HCT116 (cell line): Measurements from ENCODE around the gene CARD8. TPM values are rescaled to one million over a fixed set of nuclear protein-coding genes. Genes with fewer than 3 reads are reported as not detected.

Experiments used
- ATAC-seq: fragments of 200-7000 bp; cut with Tn5 transposase; 2 replicates; pipeline ENCODE4 v1.9.1; 2020; ENCODE audit warnings: mild to moderate bottlenecking, moderate library complexity
- BruUV-seq: library from RNA; stranded (reverse); fragments of 400-500 nt; replicated peaks from 2 replicates; lab custom pipeline; 2021; lab: Mats Ljungman, UMichigan
- CTCF ChIA-PET: fragments of 300-600 bp; sonication (Branson Sonifier 250); formaldehyde crosslinking; loops from one replicate; lab custom pipeline; 2021; ENCODE audit warnings: antibody characterized with exemption; lab: Charles Lee
- POLR2A ChIA-PET: fragments of 300-600, 350-600 bp; sonication (Branson Sonifier 250); formaldehyde crosslinking; loops from one replicate; lab custom pipeline; 2021; ENCODE audit warnings: antibody characterized with exemption; lab: Charles Lee
- RAD21 ChIA-PET, 2 experiments: fragments of 300-600 bp; sonication (Branson Sonifier 250); formaldehyde crosslinking; loops; one replicate each; lab custom pipeline; 2023; ENCODE audit warnings: low total read pairs in 2 of 2; ENCODE audit not compliant: uncharacterized antibody in 2 of 2, unreplicated experiment in 2 of 2, low non-redundant PET in 1 of 2; lab: Charles Lee
- DNase-seq: peaks from one replicate; pipeline ENCODE4 v3.0.0-alpha.2; 2010; ENCODE audit warnings: low read depth, low spot score
- H2AFZ ChIP-seq: fragments of 200-600 bp; shearing (Covaris generic), sonication (generic); 2 replicates; pipeline ENCODE4 v1.6.1; 2017; ENCODE audit warnings: low read depth, mixed run types, mixed read lengths, antibody characterized with exemption, low read length; ENCODE audit not compliant: poor library complexity, severe bottlenecking
- H3K27ac ChIP-seq: 2 replicates; pipeline ENCODE4 v1.5.1; 2012; ENCODE audit warnings: low read depth, low read length
- H3K27me3 ChIP-seq: fragments of 200-600 bp; sonication (generic); 2 replicates; pipeline ENCODE4 v1.6.1; 2016; ENCODE audit warnings: mixed run types, low read length, mixed read lengths; ENCODE audit not compliant: insufficient read depth
- H3K36me3 ChIP-seq, 2 experiments: fragments of 200-500 bp in 1 of 2; fragments of 200-600 bp in 1 of 2; sonication (Bioruptor generic) in 1 of 2; sonication (generic) in 1 of 2; 2 replicates each; pipeline versions ENCODE4 v1.5.1 to v1.6.1; 2014 to 2016; ENCODE audit warnings: low read length in 2 of 2, inconsistent platforms in 1 of 2, mixed read lengths in 1 of 2, mixed run types in 1 of 2; ENCODE audit not compliant: insufficient read depth in 2 of 2, control insufficient read depth in 1 of 2
- H3K4me1 ChIP-seq, 2 experiments: fragments of 200-600 bp in 1 of 2; sonication (generic) in 1 of 2; 2 replicates each; pipeline versions ENCODE4 v1.5.1 to v1.6.1; 2012 to 2017; ENCODE audit warnings: low read length in 2 of 2, inconsistent platforms in 1 of 2, mild to moderate bottlenecking in 1 of 2, mixed read lengths in 1 of 2, mixed run types in 1 of 2, moderate library complexity in 1 of 2; ENCODE audit not compliant: insufficient read depth in 2 of 2, control insufficient read depth in 1 of 2
- H3K4me2 ChIP-seq: fragments of 200-600 bp; sonication (generic); 2 replicates; pipeline ENCODE4 v1.6.1; 2017; ENCODE audit warnings: mixed run types, low read length, mixed read lengths
- H3K4me3 ChIP-seq, 2 experiments: fragments of 200-600 bp in 1 of 2; sonication (generic) in 1 of 2; replicated peaks in 1 of 2; 2 replicates each; pipeline ENCODE4 v1.5.1; 2011 to 2016; ENCODE audit warnings: low read length in 2 of 2, control low read depth in 1 of 2, low read depth in 1 of 2, mild to moderate bottlenecking in 1 of 2, mixed read lengths in 1 of 2, mixed run types in 1 of 2
- H3K79me2 ChIP-seq: fragments of 200-600 bp; sonication (generic); 2 replicates; pipeline ENCODE4 v1.6.1; 2017; ENCODE audit warnings: mild to moderate bottlenecking, mixed run types, low read length, moderate library complexity, mixed read lengths; ENCODE audit not compliant: insufficient read depth
- H3K9ac ChIP-seq: fragments of 200-600 bp; sonication (generic); 2 replicates; pipeline ENCODE4 v1.6.1; 2016; ENCODE audit warnings: low read length, mixed read lengths
- H3K9me2 ChIP-seq: fragments of 200-600 bp; sonication (generic), shearing (Covaris generic); 2 replicates; pipeline ENCODE4 v1.6.1; 2017; ENCODE audit warnings: mixed run types, mild to moderate bottlenecking, moderate library complexity; ENCODE audit not compliant: insufficient read depth
- H3K9me3 ChIP-seq, 2 experiments: fragments of 200-500 bp in 1 of 2; fragments of 200-600 bp in 1 of 2; sonication (Bioruptor generic) in 1 of 2; sonication (generic) in 1 of 2; 2 replicates each; pipeline ENCODE4 v1.6.1; 2014 to 2017; ENCODE audit warnings: low read length in 2 of 2, mixed read lengths in 2 of 2, inconsistent platforms in 1 of 2, low read depth in 1 of 2, mild to moderate bottlenecking in 1 of 2, mixed run types in 1 of 2, moderate library complexity in 1 of 2; ENCODE audit not compliant: control insufficient read depth in 1 of 2, insufficient read depth in 1 of 2
- H4K20me1 ChIP-seq: fragments of 200-600 bp; sonication (generic), shearing (Covaris generic); 2 replicates; pipeline ENCODE4 v1.6.1; 2017; ENCODE audit warnings: mixed run types, mild to moderate bottlenecking, moderate library complexity; ENCODE audit not compliant: insufficient read depth
- CEBPB ChIP-seq: IDR thresholded peaks from 2 replicates; pipeline ENCODE4 v1.6.1; 2012; ENCODE audit warnings: low read depth
- EGR1 ChIP-seq: IDR thresholded peaks from 2 replicates; pipeline ENCODE4 v1.6.1; 2012; ENCODE audit warnings: low read depth
- ELF1 ChIP-seq: IDR thresholded peaks from 2 replicates; pipeline ENCODE4 v1.6.1; 2012; ENCODE audit warnings: low read depth, borderline replicate concordance
- EZH2 ChIP-seq: fragments of 200-600 bp; sonication (generic); IDR thresholded peaks from 2 replicates; pipeline ENCODE4 v1.6.1; 2017; ENCODE audit warnings: antibody characterized with exemption, mixed run types
- EZH2phosphoT487 ChIP-seq: fragments of 200-600 bp; IDR thresholded peaks from 2 replicates; pipeline ENCODE4 v1.6.1; 2018; ENCODE audit warnings: antibody characterized with exemption, borderline replicate concordance
- FOSL1 ChIP-seq: IDR thresholded peaks from 2 replicates; pipeline ENCODE4 v1.6.1; 2012; ENCODE audit warnings: low read depth
- JUND ChIP-seq: IDR thresholded peaks from 2 replicates; pipeline ENCODE4 v1.6.1; 2012
- POLR2A ChIP-seq: IDR thresholded peaks from 2 replicates; pipeline ENCODE4 v1.7.0; 2011; ENCODE audit warnings: borderline replicate concordance; ENCODE audit not compliant: insufficient read depth, insufficient read length; ENCODE audit errors: extremely low read depth
- RAD21 ChIP-seq: IDR thresholded peaks from 2 replicates; pipeline ENCODE4 v1.6.1; 2012; ENCODE audit warnings: low read depth, mild to moderate bottlenecking
- SIN3A ChIP-seq: IDR thresholded peaks from 2 replicates; pipeline ENCODE4 v1.6.1; 2012; ENCODE audit warnings: low read depth
- SP1 ChIP-seq: IDR thresholded peaks from 2 replicates; pipeline ENCODE4 v1.6.1; 2012; ENCODE audit warnings: low read depth
- TCF7L2 ChIP-seq: IDR thresholded peaks from 2 replicates; pipeline ENCODE4 v1.7.0; 2011; ENCODE audit warnings: borderline replicate concordance, inconsistent platforms; ENCODE audit not compliant: insufficient read depth, insufficient read length; ENCODE audit errors: extremely low read depth
- YY1 ChIP-seq: IDR thresholded peaks from 2 replicates; pipeline ENCODE4 v1.6.1; 2011; ENCODE audit warnings: low read length, low read depth, moderate library complexity, mild to moderate bottlenecking; ENCODE audit not compliant: insufficient replicate concordance; ENCODE audit errors: extremely low read depth
- ZFX ChIP-seq: fragments of 450-650 bp; IDR thresholded peaks from 2 replicates; pipeline ENCODE4 v1.6.1; 2017
- intact Hi-C: fragments of 100-400 bp; cut with micrococcal nuclease; formaldehyde crosslinking; loops from 2 replicates; pipeline ENCODE4 v1.10.0; 2022
- total RNA-seq: library from RNA; stranded (reverse); gene quantifications from one replicate; pipeline ENCODE4 v1.2.1, GENCODE V29; 2021; ENCODE audit not compliant: unreplicated experiment
- TF ChIP-seq, protein P1 (sequence below): IDR thresholded peaks from 2 replicates; pipeline ENCODE4 v1.6.1; 2011; ENCODE audit warnings: mild to moderate bottlenecking, low read length, moderate library complexity; ENCODE audit not compliant: insufficient replicate concordance; ENCODE audit errors: extremely low read depth
- TF ChIP-seq, protein P2 (sequence below): IDR thresholded peaks from 2 replicates; pipeline ENCODE4 v1.6.1; 2012
- TF ChIP-seq, protein P3 (sequence below): IDR thresholded peaks from 2 replicates; pipeline ENCODE4 v1.6.1; 2012

Gene CARD8
- total RNA-seq, 1 experiment from 2014 or later: 17.5 TPM

GRCh38 chr19:48283908-48284307 lies 28.2 kb upstream of the CARD8 start (continued):
- TF ChIP-seq YY1: no peak
- no peak for TF ChIP-seq ZFX
- TF ChIP-seq FOSL1: no peak
- no peak for TF ChIP-seq EZH2phosphoT487
- TF ChIP-seq, protein P1, sequence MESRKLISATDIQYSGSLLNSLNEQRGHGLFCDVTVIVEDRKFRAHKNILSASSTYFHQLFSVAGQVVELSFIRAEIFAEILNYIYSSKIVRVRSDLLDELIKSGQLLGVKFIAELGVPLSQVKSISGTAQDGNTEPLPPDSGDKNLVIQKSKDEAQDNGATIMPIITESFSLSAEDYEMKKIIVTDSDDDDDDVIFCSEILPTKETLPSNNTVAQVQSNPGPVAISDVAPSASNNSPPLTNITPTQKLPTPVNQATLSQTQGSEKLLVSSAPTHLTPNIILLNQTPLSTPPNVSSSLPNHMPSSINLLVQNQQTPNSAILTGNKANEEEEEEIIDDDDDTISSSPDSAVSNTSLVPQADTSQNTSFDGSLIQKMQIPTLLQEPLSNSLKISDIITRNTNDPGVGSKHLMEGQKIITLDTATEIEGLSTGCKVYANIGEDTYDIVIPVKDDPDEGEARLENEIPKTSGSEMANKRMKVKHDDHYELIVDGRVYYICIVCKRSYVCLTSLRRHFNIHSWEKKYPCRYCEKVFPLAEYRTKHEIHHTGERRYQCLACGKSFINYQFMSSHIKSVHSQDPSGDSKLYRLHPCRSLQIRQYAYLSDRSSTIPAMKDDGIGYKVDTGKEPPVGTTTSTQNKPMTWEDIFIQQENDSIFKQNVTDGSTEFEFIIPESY: no peak
- TF ChIP-seq SIN3A: no peak
- TF ChIP-seq, all 23 proteins: peak for 0

DNA sequence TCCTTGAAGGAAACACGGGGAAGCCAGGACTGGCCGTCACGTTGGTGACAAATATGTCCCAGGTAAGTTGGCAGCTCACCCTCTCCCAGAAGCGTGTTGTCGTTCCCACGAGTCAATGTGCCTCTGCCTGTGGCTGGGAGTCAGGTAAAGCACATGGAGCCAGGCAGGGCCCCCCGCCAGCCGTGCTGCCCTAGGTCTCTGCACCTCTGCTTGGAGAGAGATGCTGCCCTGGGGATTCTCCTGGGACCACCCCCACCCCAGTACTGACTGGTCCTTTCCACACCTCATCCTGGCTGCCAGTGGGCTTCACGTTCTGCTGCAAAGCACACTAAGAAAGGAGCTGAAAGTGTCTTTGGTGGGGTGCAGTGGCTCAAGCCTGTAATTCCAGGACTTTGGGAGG lies 24.0 kb upstream of the CARD8 start:
- BruUV-seq: no TSS peak
- intact Hi-C loops: no loop called here
- Histone ChIP-seq H2AFZ (no peak overlapping the region), H3K4me1 (peaks cover 2 to 3% of the 10 kb centered on the region in 2 experiments; a peak in 3 of 4 replicates), H3K36me3 (peaks cover 5 to 12% of the 10 kb centered on the region in 2 experiments; a peak in 2 of 4 replicates), H3K27ac (no peak overlapping the region), H3K79me2 (no peaks in the 10 kb centered on the region), H3K9me3 (peaks cover 7 to 10% of the 10 kb centered on the region in 2 experiments; a peak in 3 of 4 replicates), H3K9ac (no peak overlapping the region), H3K9me2 (no peaks in the 10 kb centered on the region), H3K4me3 (no peak overlapping the region), H3K4me2 (no peak overlapping the region), H4K20me1 (no peaks in the 10 kb centered on the region), H3K27me3 (no peaks in the 10 kb centered on the region)
- ChIA-PET CTCF (no interaction called here), POLR2A (no interaction called here), RAD21 (no interaction called here)
- ATAC-seq (no peak), DNase-seq (no peak)
- no peak for TF ChIP-seq ELF1
- TF ChIP-seq EGR1: no peak
- no peak for TF ChIP-seq POLR2A
- no peak for TF ChIP-seq CEBPB
- TF ChIP-seq EZH2: no peak
- TF ChIP-seq SP1: no peak
- TF ChIP-seq TCF7L2: no peak
- TF ChIP-seq SIN3A: no peak
- no peak for TF ChIP-seq RAD21
- no peak for TF ChIP-seq JUND
- TF ChIP-seq, protein P2, sequence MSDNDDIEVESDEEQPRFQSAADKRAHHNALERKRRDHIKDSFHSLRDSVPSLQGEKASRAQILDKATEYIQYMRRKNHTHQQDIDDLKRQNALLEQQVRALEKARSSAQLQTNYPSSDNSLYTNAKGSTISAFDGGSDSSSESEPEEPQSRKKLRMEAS: no peak
- TF ChIP-seq, protein P3, sequence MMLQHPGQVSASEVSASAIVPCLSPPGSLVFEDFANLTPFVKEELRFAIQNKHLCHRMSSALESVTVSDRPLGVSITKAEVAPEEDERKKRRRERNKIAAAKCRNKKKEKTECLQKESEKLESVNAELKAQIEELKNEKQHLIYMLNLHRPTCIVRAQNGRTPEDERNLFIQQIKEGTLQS: no peak
- no peak for TF ChIP-seq ZFX
